A549 (cell line): ENCODE results near the gene PTPRCAP.

Experiments
- CHD2 ChIP-seq: fragments of 150-350 bp; IDR thresholded peaks from 2 replicates; pipeline ENCODE4 v1.6.1; 2014; ENCODE audit warnings: low read length; ENCODE audit not compliant: partially characterized antibody
- NR3C1 ChIP-seq: fragments of >200 bp; sonication (Bioruptor Twin); formaldehyde crosslinking; IDR thresholded peaks from 3 replicates; pipeline ENCODE4 v1.6.1; 2017
- TF ChIP-seq, protein P1 (sequence below): fragments of >200 bp; sonication (Bioruptor Twin); formaldehyde crosslinking; IDR thresholded peaks from 3 replicates; pipeline ENCODE4 v1.5.1; 2016

DNA sequence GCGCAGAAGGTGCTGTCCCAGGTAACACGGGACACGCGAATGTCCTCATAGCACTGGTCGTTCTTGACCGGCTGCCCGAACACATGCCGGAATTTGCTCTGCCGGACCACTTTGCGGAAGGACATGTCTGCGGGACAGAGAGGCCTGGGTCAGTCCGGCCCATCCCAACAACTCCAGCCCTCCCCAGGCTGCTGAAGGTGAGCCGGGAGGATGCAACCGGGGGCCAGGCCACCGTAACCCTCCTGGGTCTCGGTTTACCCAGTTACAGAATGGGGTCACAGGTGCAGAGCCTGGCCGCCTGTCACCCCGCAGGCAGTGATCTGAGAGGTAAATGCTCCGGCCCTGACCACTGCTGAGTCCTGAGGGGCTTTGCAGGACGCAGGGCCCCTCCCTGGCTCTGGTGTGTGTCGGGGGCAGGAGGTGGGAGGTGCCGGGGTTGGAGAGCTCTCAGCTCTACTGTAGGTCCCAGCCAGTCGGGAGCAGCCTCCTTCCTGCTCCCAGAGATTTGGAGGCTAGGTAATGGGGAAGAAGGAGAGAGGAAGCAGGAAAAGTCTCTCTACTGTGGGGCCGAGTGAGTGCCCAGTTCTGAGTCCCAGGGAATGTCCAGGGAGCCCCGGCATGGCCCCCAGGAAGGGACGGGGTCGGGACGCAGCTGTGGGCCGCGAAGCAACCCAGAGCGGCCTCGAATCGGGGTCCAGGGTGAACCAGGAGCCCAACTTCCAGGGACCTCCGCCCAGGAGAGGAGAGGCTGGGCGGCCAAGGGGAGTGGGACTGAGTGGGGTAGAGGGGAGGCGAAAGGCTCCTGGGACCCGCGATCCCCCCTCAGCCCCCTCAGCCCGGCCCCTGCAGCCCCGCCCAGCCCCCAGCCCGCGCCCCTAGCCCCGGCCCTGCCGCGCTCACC is 5.3 kb upstream of the PTPRCAP start:
- TF ChIP-seq CHD2, result no peak
- no peak for TF ChIP-seq NR3C1
- TF ChIP-seq, protein P1, sequence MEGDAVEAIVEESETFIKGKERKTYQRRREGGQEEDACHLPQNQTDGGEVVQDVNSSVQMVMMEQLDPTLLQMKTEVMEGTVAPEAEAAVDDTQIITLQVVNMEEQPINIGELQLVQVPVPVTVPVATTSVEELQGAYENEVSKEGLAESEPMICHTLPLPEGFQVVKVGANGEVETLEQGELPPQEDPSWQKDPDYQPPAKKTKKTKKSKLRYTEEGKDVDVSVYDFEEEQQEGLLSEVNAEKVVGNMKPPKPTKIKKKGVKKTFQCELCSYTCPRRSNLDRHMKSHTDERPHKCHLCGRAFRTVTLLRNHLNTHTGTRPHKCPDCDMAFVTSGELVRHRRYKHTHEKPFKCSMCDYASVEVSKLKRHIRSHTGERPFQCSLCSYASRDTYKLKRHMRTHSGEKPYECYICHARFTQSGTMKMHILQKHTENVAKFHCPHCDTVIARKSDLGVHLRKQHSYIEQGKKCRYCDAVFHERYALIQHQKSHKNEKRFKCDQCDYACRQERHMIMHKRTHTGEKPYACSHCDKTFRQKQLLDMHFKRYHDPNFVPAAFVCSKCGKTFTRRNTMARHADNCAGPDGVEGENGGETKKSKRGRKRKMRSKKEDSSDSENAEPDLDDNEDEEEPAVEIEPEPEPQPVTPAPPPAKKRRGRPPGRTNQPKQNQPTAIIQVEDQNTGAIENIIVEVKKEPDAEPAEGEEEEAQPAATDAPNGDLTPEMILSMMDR, result no peak
